Measurements from ENCODE around the gene TM2D1. TPM values are rescaled to one million over a fixed set of nuclear protein-coding genes. Genes with fewer than 3 reads are reported as not detected.
"Not testable (repeated sequence)": the region's sequence is repeated elsewhere in the genome, so short reads cannot be mapped to it uniquely, and the experiment has no call there.

TM2D1 gene
- total and polyA plus RNA-seq, 7 experiments from 2014 or later = 26.8 to 57.6 (median 38.2) TPM

GRCh38 chr1:61727544-61727943 lies 2.6 kb upstream of the TM2D1 start:
- Mint-ChIP-seq H3K27ac (peak overlapping the region in 2 of 9 donors; percentile 65 to 75), H3K27me3 (no peaks in the 10 kb centered on the region), H3K4me1 (peaks cover 15 to 33% (median 32%) of the 10 kb centered on the region in 7 donors), H3K4me3 (peak overlapping the region in 3 of 10 donors; percentile 37 to 72 (median 49)), H3K36me3 (peaks cover 0 to 6% (median 3%) of the 10 kb centered on the region in 5 donors), H3K9me3 (no peaks in the 10 kb centered on the region)
- Histone ChIP-seq H3K27ac (ENCODE audit: low read depth, low read length) (no peak overlapping the region), H3K27me3 (ENCODE audit: control insufficient read depth in 2 of 2, insufficient read depth in 2 of 2, low read length in 2 of 2) (no peaks in the 10 kb centered on the region), H3K4me1 (ENCODE audit: control insufficient read depth in 2 of 2, insufficient read depth in 2 of 2, low read length in 2 of 2) (peaks cover 13 to 17% of the 10 kb centered on the region in 2 donors), H3K4me3 (ENCODE audit: low read length) (no peak overlapping the region), H3K36me3 (ENCODE audit: control insufficient read depth in 2 of 3, insufficient read depth in 3 of 3, low read length in 3 of 3) (peaks cover 0 to 5% (median 0%) of the 10 kb centered on the region in 3 experiments), H3K9me3 (ENCODE audit: control insufficient read depth in 2 of 3, low read length in 3 of 3) (no peaks in the 10 kb centered on the region)
- ATAC-seq (no peak), DNase-seq (no peak)
- POLR2A ChIA-PET = interaction anchor here (0.7 to 2.0 kb wide), 2 partner anchors 28 to 650 kb away, joined by 3 to 5 read pairs; no protein-coding TSS in a partner anchor
- CTCF ChIA-PET = interaction anchor here (0.8 kb wide), 1 partner anchor 17 kb away, joined by 3 read pairs; no protein-coding TSS in a partner anchor
- intact Hi-C loops (cut with micrococcal nuclease) = loop anchor here (5.0 to 10.0 kb wide), 5 partner anchors 125 to 1057 kb away; partner anchors contain the start of genes ATG4C (in 1 of the 2) and USP1 (in 1 of the 2)

- intact Hi-C loops (cut with micrococcal nuclease) = loop anchor here (2.0 to 10.0 kb wide), 4 partner anchors 130 to 1060 kb away; partner anchors contain the start of genes USP1 (in 2 of the 2) and ATG4C (in 1 of the 2)
- Histone ChIP-seq H3K4me3 (ENCODE audit: low read length) (peak overlapping the region; percentile 96), H3K27me3 (ENCODE audit: control insufficient read depth in 2 of 2, insufficient read depth in 2 of 2, low read length in 2 of 2) (no peaks in the 10 kb centered on the region), H3K36me3 (ENCODE audit: control insufficient read depth in 2 of 3, insufficient read depth in 3 of 3, low read length in 3 of 3) (peaks cover 0 to 13% (median 0%) of the 10 kb centered on the region in 3 experiments), H3K9me3 (ENCODE audit: control insufficient read depth in 2 of 3, low read length in 3 of 3) (no peaks in the 10 kb centered on the region), H3K4me1 (ENCODE audit: control insufficient read depth in 2 of 2, insufficient read depth in 2 of 2, low read length in 2 of 2) (peaks cover 13 to 17% of the 10 kb centered on the region in 2 donors), H3K27ac (ENCODE audit: low read depth, low read length) (peak overlapping the region; percentile 92)
- no peaks in the 10 kb centered on the region for H3K27me3 Mint-ChIP-seq
- ChIA-PET CTCF (no interaction called here), POLR2A (no interaction called here)
- peaks cover 16 to 44% (median 40%) of the 10 kb centered on the region in 7 donors for H3K4me1 Mint-ChIP-seq
- ATAC-seq (no peak), DNase-seq (no peak)
- H3K9me3 Mint-ChIP-seq = no peaks in the 10 kb centered on the region
- peak overlapping the region; percentile 94 to 99 (median 97) for H3K27ac Mint-ChIP-seq
- H3K4me3 Mint-ChIP-seq = peak overlapping the region; percentile 86 to 99 (median 96)
- peaks cover 0 to 10% (median 4%) of the 10 kb centered on the region in 5 donors for H3K36me3 Mint-ChIP-seq
Measured at GRCh38 chr1:61724506-61724812, 482 bp downstream of the TM2D1 start.

- H3K4me3 ChIP-seq (ENCODE audit: low read length); H3K27me3 Mint-ChIP-seq; H3K4me1 ChIP-seq (ENCODE audit: control insufficient read depth in 2 of 2, insufficient read depth in 2 of 2, low read length in 2 of 2); H3K27me3 ChIP-seq (ENCODE audit: control insufficient read depth in 2 of 2, insufficient read depth in 2 of 2, low read length in 2 of 2); POLR2A ChIA-PET; H3K9me3 Mint-ChIP-seq; H3K27ac ChIP-seq (ENCODE audit: low read depth, low read length); CTCF ChIA-PET; H3K9me3 ChIP-seq (ENCODE audit: control insufficient read depth in 2 of 3, low read length in 3 of 3); intact Hi-C loops (cut with micrococcal nuclease); H3K4me3 Mint-ChIP-seq; DNase-seq; ATAC-seq: not testable (repeated sequence)
- H3K4me1 Mint-ChIP-seq = peaks cover 24 to 54% (median 40%) of the 10 kb centered on the region in 7 donors
- peak overlapping the region in 1 of 9 donors; percentile 12 for H3K27ac Mint-ChIP-seq
- H3K36me3 ChIP-seq (ENCODE audit: control insufficient read depth in 2 of 3, insufficient read depth in 3 of 3, low read length in 3 of 3) = peaks cover 0 to 30% (median 0%) of the 10 kb centered on the region in 3 experiments
- peaks cover 0 to 25% (median 14%) of the 10 kb centered on the region in 5 donors for H3K36me3 Mint-ChIP-seq
Measured at GRCh38 chr1:61718996-61719663, 5.8 kb downstream of the TM2D1 start.

- Mint-ChIP-seq H3K27me3 (no peaks in the 10 kb centered on the region), H3K27ac (peak overlapping the region in 2 of 9 donors; percentile 9 to 52), H3K4me1 (peaks cover 7 to 30% (median 16%) of the 10 kb centered on the region in 7 donors), H3K4me3 (no peak overlapping the region), H3K9me3 (no peaks in the 10 kb centered on the region), H3K36me3 (peaks cover 3 to 29% (median 9%) of the 10 kb centered on the region in 5 donors)
- ChIA-PET POLR2A (no interaction called here), CTCF (no interaction called here)
- DNase-seq = no peak
- intact Hi-C loops (cut with micrococcal nuclease) = no loop called here
- Histone ChIP-seq H3K27ac (ENCODE audit: low read depth, low read length) (no peak overlapping the region), H3K4me3 (ENCODE audit: low read length) (no peak overlapping the region), H3K9me3 (ENCODE audit: control insufficient read depth in 2 of 3, low read length in 3 of 3) (no peaks in the 10 kb centered on the region), H3K27me3 (ENCODE audit: control insufficient read depth in 2 of 2, insufficient read depth in 2 of 2, low read length in 2 of 2) (no peaks in the 10 kb centered on the region), H3K36me3 (ENCODE audit: control insufficient read depth in 2 of 3, insufficient read depth in 3 of 3, low read length in 3 of 3) (peaks cover 0 to 32% (median 4%) of the 10 kb centered on the region in 3 experiments), H3K4me1 (ENCODE audit: control insufficient read depth in 2 of 2, insufficient read depth in 2 of 2, low read length in 2 of 2) (peaks cover 0 to 3% of the 10 kb centered on the region in 2 donors)
- no peak for ATAC-seq
Measured at GRCh38 chr1:61711969-61712368, 13.0 kb downstream of the TM2D1 start.

GRCh38 chr1:61711257-61711656 lies 13.7 kb downstream of the TM2D1 start:
- H3K36me3 Mint-ChIP-seq = peaks cover 3 to 29% (median 9%) of the 10 kb centered on the region in 5 donors
- ATAC-seq; H3K9me3 Mint-ChIP-seq; intact Hi-C loops (cut with micrococcal nuclease); H3K4me1 ChIP-seq (ENCODE audit: control insufficient read depth in 2 of 2, insufficient read depth in 2 of 2, low read length in 2 of 2); H3K4me3 ChIP-seq (ENCODE audit: low read length); POLR2A ChIA-PET; CTCF ChIA-PET; H3K4me3 Mint-ChIP-seq; H3K27ac ChIP-seq (ENCODE audit: low read depth, low read length); DNase-seq; H3K9me3 ChIP-seq (ENCODE audit: control insufficient read depth in 2 of 3, low read length in 3 of 3); H3K27me3 Mint-ChIP-seq; H3K27me3 ChIP-seq (ENCODE audit: control insufficient read depth in 2 of 2, insufficient read depth in 2 of 2, low read length in 2 of 2): not testable (repeated sequence)
- peak overlapping the region in 1 of 9 donors; percentile 52 for H3K27ac Mint-ChIP-seq
- H3K36me3 ChIP-seq (ENCODE audit: control insufficient read depth in 2 of 3, insufficient read depth in 3 of 3, low read length in 3 of 3) = peaks cover 0 to 37% (median 4%) of the 10 kb centered on the region in 3 experiments
- H3K4me1 Mint-ChIP-seq = peaks cover 7 to 26% (median 15%) of the 10 kb centered on the region in 7 donors

- Mint-ChIP-seq H3K27me3 (no peaks in the 10 kb centered on the region), H3K4me3 (no peak overlapping the region), H3K27ac (peak overlapping the region in 2 of 9 donors; percentile 25 to 36), H3K4me1 (peaks cover 4 to 23% (median 15%) of the 10 kb centered on the region in 7 donors), H3K36me3 (peaks cover 3 to 31% (median 8%) of the 10 kb centered on the region in 5 donors), H3K9me3 (no peaks in the 10 kb centered on the region)
- Histone ChIP-seq H3K36me3 (ENCODE audit: control insufficient read depth in 2 of 3, insufficient read depth in 3 of 3, low read length in 3 of 3) (peaks cover 0 to 48% (median 4%) of the 10 kb centered on the region in 3 experiments), H3K27ac (ENCODE audit: low read depth, low read length) (no peak overlapping the region), H3K4me3 (ENCODE audit: low read length) (no peak overlapping the region), H3K27me3 (ENCODE audit: control insufficient read depth in 2 of 2, insufficient read depth in 2 of 2, low read length in 2 of 2) (no peaks in the 10 kb centered on the region), H3K9me3 (ENCODE audit: control insufficient read depth in 2 of 3, low read length in 3 of 3) (no peaks in the 10 kb centered on the region), H3K4me1 (ENCODE audit: control insufficient read depth in 2 of 2, insufficient read depth in 2 of 2, low read length in 2 of 2) (peaks cover 0 to 3% of the 10 kb centered on the region in 2 donors)
- ChIA-PET CTCF (no interaction called here), POLR2A (no interaction called here)
- intact Hi-C loops (cut with micrococcal nuclease) = no loop called here
- ATAC-seq = no peak
- DNase-seq = no peak
Measured at GRCh38 chr1:61709908-61710289, 15.0 kb downstream of the TM2D1 start.

Measured in naive thymus-derived CD4-positive, alpha-beta T cell (primary cell).